ENCODE measurements around the gene ZBTB24. TPM values are rescaled to one million over a fixed set of nuclear protein-coding genes. Genes with fewer than 3 reads are reported as not detected.

ZBTB24 gene
- total RNA-seq, 1 donor, result 13.4 TPM

DNA sequence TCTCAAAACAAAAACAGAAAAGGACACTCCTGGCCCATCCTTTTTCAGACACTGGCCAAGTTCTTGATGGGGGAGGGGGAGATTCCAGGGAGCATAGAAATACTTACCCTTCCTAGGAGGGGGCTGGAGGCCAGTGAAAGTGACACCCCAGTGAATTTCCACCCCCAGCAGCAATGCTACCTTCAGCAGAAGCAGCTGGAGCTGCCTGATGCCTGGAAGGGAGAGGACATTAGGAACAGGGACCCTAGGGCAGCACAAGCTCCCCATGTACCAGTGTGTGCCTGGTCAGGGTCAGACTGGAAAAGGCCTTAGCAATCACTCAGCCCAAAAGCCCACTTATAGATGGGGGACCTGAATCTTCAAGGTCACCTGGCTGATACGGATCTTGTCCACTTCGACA is 29.9 kb downstream of the ZBTB24 start:
- Histone ChIP-seq H3K9me3 (ENCODE audit: low read depth, low read length) (no peaks in the 10 kb centered on the region), H3K4me3 (ENCODE audit: low read length) (no peak overlapping the region), H3K27me3 (ENCODE audit: insufficient read depth, low read length) (no peaks in the 10 kb centered on the region), H3K4me1 (ENCODE audit: insufficient read depth, low read length) (peaks cover 66% of the 10 kb centered on the region)

DNA sequence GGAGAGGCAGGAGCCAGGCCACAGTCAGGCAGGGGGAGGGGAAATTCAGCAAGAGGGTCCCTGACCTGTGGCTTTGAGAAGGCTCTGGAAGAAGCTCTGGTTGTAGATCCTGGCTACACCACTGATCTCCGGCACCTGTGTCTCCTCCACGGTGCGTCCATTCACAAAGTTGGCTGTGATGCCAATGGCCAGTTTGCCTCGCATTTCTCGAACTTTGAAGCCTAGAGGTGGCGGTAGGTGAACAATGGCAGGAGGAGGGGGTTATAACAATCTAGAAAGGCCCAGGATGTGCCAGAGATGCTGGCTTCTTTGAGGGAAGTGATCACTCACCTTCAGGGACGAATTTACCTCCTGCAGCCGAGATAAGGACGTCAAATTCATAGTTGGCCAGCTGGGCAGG is 30.8 kb downstream of the ZBTB24 start:
- no peaks in the 10 kb centered on the region for H3K9me3 ChIP-seq (ENCODE audit: low read depth, low read length)
- H3K4me1 ChIP-seq (ENCODE audit: insufficient read depth, low read length), result peaks cover 56% of the 10 kb centered on the region
- H3K27me3 ChIP-seq (ENCODE audit: insufficient read depth, low read length), result no peaks in the 10 kb centered on the region
- H3K4me3 ChIP-seq (ENCODE audit: low read length), result no peak overlapping the region

DNA sequence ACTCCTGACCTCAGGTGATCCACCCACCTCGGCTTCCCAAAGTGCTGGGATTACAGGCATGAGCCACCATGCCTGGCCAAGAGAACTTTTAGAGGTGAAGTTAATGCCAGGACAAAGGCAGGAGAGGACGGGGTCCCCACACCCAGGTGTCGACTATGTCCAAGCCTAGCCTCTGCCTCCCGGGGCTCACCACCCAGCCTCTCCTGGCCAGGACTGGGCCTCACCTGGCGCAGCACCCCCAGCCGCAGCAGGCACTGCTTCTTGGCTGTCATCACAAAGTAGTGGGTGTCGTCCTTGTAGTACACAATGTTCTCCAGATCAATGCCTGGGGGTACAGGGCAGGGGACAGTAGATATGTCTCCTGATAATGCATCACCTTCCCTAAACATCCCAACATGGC is 31.6 kb downstream of the ZBTB24 start:
- peaks cover 48% of the 10 kb centered on the region for H3K4me1 ChIP-seq (ENCODE audit: insufficient read depth, low read length)

DNA sequence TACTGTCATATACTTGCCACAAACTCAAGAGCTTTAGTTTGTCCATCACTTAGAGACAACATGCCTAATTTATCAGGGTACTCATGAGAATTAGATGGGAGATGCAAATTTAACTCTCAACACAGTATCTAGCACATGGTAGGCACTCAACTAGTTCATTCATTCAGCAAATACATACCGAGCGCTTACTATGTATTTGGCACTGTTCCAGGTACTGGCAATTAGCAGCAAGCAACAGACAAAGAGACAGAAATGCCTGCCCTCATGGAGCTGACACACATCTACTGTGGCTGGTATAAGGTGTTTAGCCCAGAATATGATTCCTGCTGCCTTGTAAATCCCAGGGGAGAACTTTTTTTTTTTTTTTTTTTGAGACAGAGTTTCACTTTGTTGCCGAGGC is 32.2 kb downstream of the ZBTB24 start:
- H3K27me3 ChIP-seq (ENCODE audit: insufficient read depth, low read length), result no peaks in the 10 kb centered on the region
- H3K9me3 ChIP-seq (ENCODE audit: low read depth, low read length), result no peaks in the 10 kb centered on the region
- no peak overlapping the region for H3K4me3 ChIP-seq (ENCODE audit: low read length)
- peaks cover 42% of the 10 kb centered on the region for H3K4me1 ChIP-seq (ENCODE audit: insufficient read depth, low read length)

More for the DNA sequence above, 31.6 kb downstream of the ZBTB24 start:
- H3K9me3 ChIP-seq (ENCODE audit: low read depth, low read length), result no peaks in the 10 kb centered on the region
- no peak overlapping the region for H3K4me3 ChIP-seq (ENCODE audit: low read length)
- no peaks in the 10 kb centered on the region for H3K27me3 ChIP-seq (ENCODE audit: insufficient read depth, low read length)

DNA sequence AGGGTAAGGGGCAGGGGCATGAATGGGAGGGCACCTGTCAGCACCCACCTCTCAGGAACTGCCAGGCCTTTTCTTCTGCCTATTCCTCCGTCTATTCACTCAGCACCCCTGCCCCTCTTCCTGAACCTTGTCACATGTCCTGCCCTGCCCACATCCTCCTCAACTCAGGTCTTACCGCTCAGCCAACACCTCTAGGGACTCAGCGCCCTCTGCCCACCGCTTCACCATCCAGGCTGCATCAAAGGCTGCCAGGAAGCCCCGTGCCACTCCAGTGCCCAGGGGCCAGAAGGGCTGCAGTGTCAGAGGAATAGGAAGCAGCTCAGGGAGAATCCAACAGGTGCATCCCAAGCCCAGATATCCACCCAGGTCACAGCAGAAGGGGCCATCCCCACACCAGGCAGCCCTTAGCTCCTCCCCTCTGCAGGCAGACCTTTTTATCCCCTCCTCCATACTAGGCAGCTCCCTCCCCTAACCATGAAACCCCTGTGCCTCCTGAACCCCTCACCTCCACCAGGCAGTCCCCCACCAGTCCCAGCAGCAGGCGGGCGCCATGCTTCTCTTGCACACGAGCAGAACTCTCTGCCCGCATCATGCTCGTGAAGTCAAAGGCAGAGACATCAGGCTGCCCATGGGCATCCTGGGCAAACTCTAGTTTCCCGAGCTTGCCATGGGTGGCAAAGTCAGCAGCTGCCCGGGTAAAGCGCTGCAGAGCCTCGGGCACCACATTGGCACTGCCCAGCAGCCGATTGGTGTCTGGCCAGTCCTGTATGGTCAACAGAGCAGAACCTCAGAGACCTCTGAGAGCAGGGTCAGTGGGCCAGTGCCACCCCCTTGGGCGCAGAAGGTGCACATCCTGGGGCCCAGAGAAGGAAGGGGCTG is 33.0 kb downstream of the ZBTB24 start:
- Histone ChIP-seq H3K27me3 (ENCODE audit: insufficient read depth, low read length) (no peaks in the 10 kb centered on the region), H3K4me1 (ENCODE audit: insufficient read depth, low read length) (peaks cover 42% of the 10 kb centered on the region), H3K4me3 (ENCODE audit: low read length) (no peak overlapping the region), H3K9me3 (ENCODE audit: low read depth, low read length) (no peaks in the 10 kb centered on the region)

DNA sequence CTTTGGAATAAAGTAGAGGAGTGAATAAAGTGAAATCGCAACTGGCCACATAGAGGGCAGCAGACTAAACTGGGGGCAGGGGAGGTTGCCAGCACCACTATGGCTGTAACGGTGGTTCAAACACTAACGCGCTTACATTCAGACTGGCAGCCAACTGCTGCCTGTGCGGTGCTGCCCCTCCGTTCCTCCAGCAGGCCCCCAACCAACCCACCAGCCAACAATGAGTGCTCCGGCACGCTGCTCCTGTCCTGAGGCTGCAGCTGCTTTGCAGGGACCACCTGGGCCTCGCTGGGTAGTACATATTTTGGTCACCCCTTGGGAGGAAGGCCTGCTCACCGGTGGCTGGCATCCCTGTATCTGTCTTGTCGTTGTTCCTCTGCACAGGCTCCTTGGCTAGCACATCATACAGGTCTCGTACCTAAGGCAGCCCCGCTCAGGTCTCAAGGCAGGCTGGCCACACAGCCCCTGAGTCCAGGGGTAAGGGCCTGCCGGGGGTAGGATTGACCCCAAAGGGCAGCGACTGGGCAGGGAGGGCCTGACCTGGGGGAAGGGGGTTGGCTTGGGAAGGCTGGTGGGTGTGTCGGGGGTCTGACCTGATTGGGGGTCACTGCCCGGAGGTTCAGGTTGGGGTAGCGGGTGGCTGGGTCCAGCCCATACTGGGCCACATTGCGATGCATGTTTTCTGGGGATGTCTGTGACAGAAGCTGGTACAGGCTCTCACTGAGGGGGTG is 33.8 kb downstream of the ZBTB24 start:
- no peaks in the 10 kb centered on the region for H3K27me3 ChIP-seq (ENCODE audit: insufficient read depth, low read length)
- peaks cover 38% of the 10 kb centered on the region for H3K4me1 ChIP-seq (ENCODE audit: insufficient read depth, low read length)
- no peaks in the 10 kb centered on the region for H3K9me3 ChIP-seq (ENCODE audit: low read depth, low read length)
- H3K4me3 ChIP-seq (ENCODE audit: low read length), result no peak overlapping the region

DNA sequence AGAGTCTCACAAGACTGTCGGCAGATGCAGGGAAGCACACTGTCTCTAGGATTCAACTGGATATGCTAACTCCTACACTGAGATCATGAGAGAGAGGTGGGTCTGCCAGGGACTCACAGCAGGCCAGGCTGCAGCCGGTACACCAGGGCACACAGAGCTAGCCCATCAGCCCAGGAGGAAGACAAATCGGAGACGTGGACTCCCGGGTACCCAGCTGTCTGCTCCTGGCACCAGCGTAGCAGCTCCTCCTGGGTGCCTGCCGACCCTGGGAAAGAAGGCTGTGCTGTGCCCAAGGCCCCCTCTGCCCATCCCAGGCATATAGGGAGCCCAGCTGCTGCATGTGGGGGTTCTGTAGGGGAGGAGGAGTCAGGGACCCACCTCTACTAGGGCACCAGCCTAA is 34.4 kb downstream of the ZBTB24 start:
- Histone ChIP-seq H3K9me3 (ENCODE audit: low read depth, low read length) (no peaks in the 10 kb centered on the region), H3K27me3 (ENCODE audit: insufficient read depth, low read length) (no peaks in the 10 kb centered on the region), H3K4me1 (ENCODE audit: insufficient read depth, low read length) (peaks cover 32% of the 10 kb centered on the region), H3K4me3 (ENCODE audit: low read length) (no peak overlapping the region)

DNA sequence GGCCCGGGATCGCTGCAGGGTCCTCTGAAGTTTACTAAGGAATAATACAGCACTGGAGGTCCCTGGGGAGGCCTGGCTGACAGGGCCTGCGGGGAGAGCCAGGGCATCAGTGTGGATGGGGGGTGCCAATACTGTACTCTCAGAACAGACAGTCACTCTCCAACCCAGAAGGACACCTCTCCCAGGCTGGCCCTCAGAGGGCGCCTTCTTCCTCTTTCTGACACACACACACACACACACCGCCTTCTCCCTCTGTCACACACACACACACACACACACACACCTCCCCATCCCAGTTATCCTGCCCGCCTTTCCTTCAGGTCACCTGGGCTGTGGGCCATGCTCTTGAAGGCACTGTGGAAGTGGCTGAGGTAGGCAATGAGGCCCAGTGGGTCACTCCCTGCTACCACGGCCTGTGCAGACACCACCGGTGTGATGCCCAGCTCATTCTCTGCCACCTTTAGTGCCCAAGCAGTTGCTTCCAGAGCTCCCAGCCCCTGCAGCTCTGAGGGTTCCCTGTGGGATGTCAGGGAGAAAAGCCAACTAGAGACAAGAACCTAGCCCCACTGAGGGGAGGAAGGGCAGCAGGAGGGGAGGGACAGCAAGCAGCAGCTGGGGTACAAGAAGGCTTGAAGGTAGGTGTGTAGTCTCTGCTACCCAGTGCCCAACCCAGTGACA is 35.0 kb downstream of the ZBTB24 start:
- Histone ChIP-seq H3K4me3 (ENCODE audit: low read length) (no peak overlapping the region), H3K27me3 (ENCODE audit: insufficient read depth, low read length) (no peaks in the 10 kb centered on the region), H3K4me1 (ENCODE audit: insufficient read depth, low read length) (peaks cover 26% of the 10 kb centered on the region), H3K9me3 (ENCODE audit: low read depth, low read length) (no peaks in the 10 kb centered on the region)

DNA sequence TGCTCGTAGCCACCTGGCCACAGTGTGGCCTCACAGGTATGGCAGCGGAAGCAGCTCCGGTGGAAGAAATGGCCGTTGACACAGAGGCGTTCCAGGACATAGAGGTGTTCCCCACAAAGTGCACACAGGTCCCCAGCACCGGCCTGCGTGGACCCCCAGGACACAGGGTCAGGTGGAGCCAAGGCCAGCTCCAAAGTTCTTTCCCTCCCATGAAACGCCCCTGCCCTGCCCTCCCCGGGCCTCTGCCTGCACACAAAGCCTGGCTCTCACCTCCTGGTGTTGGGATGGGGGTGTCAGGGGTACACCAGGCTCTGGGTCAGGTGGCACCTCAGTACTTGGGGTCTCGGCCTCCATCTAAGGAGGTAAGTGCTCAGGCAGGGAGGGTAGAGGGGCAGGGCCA is 35.9 kb downstream of the ZBTB24 start:
- H3K9me3 ChIP-seq (ENCODE audit: low read depth, low read length), result no peaks in the 10 kb centered on the region
- H3K27me3 ChIP-seq (ENCODE audit: insufficient read depth, low read length), result no peaks in the 10 kb centered on the region
- no peak overlapping the region for H3K4me3 ChIP-seq (ENCODE audit: low read length)
- H3K4me1 ChIP-seq (ENCODE audit: insufficient read depth, low read length), result peaks cover 28% of the 10 kb centered on the region

DNA sequence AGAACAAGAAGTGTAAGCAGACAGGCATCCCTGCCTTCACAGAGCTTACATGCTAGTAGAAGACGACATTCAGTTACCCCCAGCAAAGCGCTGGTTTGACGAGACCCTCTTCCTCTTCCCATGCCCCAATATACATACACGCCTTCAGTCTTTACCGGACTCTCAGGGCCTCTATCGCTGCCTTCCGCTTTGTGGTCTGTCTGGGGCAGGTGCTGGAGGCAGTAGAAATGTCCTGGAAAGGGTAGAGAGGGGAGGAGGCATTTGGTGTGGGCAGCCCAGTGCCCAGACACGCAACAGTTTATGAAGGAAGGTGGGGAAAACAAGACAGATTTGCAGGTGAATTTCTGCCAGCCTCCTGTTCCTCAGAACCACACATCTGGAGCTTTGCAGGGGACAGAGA is 36.5 kb downstream of the ZBTB24 start:
- Histone ChIP-seq H3K27me3 (ENCODE audit: insufficient read depth, low read length) (no peaks in the 10 kb centered on the region), H3K4me1 (ENCODE audit: insufficient read depth, low read length) (peaks cover 31% of the 10 kb centered on the region), H3K4me3 (ENCODE audit: low read length) (no peak overlapping the region), H3K9me3 (ENCODE audit: low read depth, low read length) (no peaks in the 10 kb centered on the region)

DNA sequence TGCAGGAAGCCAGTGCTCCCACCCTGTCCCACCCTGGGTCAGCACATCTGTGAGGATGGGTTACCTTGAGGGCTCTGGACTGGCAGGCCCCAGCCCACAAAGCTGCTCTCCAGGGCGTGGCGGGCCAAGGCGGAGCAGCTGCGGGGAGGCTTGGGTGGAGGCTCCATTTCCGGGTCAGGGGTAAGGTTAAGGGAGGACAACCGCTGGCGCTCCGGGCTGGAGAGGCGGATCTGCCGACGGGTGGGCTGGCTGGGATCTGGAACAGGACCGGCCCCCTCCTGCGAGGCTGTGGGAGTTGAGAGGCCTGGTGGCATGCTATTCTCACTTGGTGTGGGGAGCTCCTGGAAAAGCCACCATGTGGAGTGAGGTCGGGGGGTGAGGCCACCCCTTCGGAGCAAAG is 36.9 kb downstream of the ZBTB24 start:
- Histone ChIP-seq H3K9me3 (ENCODE audit: low read depth, low read length) (no peaks in the 10 kb centered on the region), H3K4me3 (ENCODE audit: low read length) (no peak overlapping the region), H3K4me1 (ENCODE audit: insufficient read depth, low read length) (peaks cover 33% of the 10 kb centered on the region), H3K27me3 (ENCODE audit: insufficient read depth, low read length) (no peaks in the 10 kb centered on the region)

DNA sequence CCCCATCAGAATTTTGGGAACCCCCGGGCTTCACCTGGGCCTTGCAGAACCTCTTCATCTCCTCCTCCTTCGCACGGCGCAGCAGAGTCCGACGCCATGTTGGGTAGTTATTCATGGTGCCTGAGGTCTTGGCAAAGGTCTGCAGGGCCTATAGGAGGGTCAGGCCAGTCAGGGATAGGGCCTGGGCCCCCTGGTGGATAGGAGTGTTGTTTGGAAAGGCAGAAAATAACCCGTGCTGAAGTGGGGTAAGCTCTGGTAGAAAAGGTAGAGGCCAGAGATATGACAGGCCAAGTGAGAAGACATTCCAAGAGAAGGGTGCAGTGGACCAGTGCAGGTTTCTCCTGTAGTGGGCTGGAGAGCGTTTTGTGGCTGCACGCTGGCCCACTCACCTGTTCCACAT is 37.6 kb downstream of the ZBTB24 start:
- Histone ChIP-seq H3K4me3 (ENCODE audit: low read length) (no peak overlapping the region), H3K4me1 (ENCODE audit: insufficient read depth, low read length) (peaks cover 29% of the 10 kb centered on the region), H3K27me3 (ENCODE audit: insufficient read depth, low read length) (no peaks in the 10 kb centered on the region), H3K9me3 (ENCODE audit: low read depth, low read length) (no peaks in the 10 kb centered on the region)

DNA sequence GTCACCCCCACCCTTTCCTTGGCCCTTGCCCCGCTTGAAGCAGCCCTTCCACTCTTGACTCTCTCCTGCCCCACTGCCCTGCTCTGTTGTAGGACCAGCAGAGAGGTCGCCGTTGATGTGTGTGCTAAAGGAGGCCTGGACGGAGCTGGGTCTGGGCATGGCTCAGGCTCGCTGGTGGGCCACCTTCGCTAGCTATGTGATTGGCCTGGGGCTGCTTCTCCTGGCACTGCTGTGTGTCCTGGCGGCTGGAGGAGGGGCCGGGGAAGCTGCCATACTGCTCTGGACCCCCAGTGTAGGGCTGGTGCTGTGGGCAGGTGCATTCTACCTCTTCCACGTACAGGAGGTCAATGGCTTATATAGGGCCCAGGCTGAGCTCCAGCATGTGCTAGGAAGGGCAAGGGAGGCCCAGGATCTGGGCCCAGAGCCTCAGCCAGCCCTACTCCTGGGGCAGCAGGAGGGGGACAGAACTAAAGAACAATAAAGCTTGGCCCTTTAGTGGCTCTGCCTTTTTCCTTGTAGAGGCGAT is 39.5 kb downstream of the ZBTB24 start:
- Histone ChIP-seq H3K4me1 (ENCODE audit: insufficient read depth, low read length) (peaks cover 24% of the 10 kb centered on the region), H3K4me3 (ENCODE audit: low read length) (no peak overlapping the region), H3K27me3 (ENCODE audit: insufficient read depth, low read length) (no peaks in the 10 kb centered on the region), H3K9me3 (ENCODE audit: low read depth, low read length) (no peaks in the 10 kb centered on the region)

DNA sequence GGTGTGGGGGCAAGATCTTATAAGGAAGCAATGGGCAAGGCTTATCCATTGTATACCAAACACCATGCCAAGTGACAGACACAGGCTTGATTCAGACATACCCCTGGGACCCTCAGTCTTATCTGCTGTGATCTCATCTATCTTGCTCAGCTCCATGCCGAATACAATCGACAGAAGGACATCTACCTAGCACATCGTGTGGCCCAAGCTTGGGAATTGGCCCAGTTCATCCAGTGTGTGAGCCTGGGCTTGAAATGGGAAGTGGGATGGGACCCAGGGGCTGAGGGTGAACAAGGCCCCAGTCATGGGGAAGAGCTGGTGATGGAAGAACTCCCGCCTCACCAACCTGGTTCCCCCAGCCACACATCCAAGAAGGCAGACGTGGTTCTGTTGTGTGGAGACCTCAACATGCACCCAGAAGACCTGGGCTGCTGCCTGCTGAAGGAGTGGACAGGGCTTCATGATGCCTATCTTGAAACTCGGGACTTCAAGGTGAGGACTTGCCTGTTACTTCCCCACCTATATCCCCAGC is 40.6 kb downstream of the ZBTB24 start:
- Histone ChIP-seq H3K4me1 (ENCODE audit: insufficient read depth, low read length) (peaks cover 24% of the 10 kb centered on the region), H3K27me3 (ENCODE audit: insufficient read depth, low read length) (no peaks in the 10 kb centered on the region), H3K9me3 (ENCODE audit: low read depth, low read length) (no peaks in the 10 kb centered on the region), H3K4me3 (ENCODE audit: low read length) (no peak overlapping the region)

Data from mononuclear cell (primary cell).